Transverse colon (tissue), 4 donors: ENCODE data around the gene MRPL16. TPM values are rescaled to one million over a fixed set of nuclear protein-coding genes. Genes with fewer than 3 reads are reported as not detected.
"Not testable (repeated sequence)": the region's sequence is repeated elsewhere in the genome, so short reads cannot be mapped to it uniquely, and the experiment has no call there.

Experiments used
- DNase-seq: peaks from one replicate; pipeline ENCODE4 v3.0.0-alpha.2; 2019
- H3K27ac ChIP-seq, 4 donors: fragments of 200-600 bp; sonication (generic); 2 replicates each; pipeline ENCODE4 v1.5.1; 2016 to 2018; ENCODE audit warnings: inconsistent platforms in 4 of 4
- H3K27me3 ChIP-seq: fragments of 200-600 bp; sonication (generic); 2 replicates; pipeline ENCODE4 v1.5.1; 2017; ENCODE audit warnings: inconsistent platforms
- H3K36me3 ChIP-seq, 4 donors: fragments of 200-600 bp; sonication (generic); 2 replicates each; pipeline ENCODE4 v1.5.1; 2017 to 2019; ENCODE audit warnings: inconsistent platforms in 4 of 4
- H3K4me1 ChIP-seq, 4 donors: fragments of 200-600 bp; sonication (generic); 2 replicates each; pipeline ENCODE4 v1.5.1; 2017 to 2020; ENCODE audit warnings: inconsistent platforms in 4 of 4
- H3K4me3 ChIP-seq, 4 donors: fragments of 200-600 bp; sonication (generic); 1 replicate in 1 of 4; 2 replicates in 3 of 4; pipeline versions ENCODE4 v1.5.1 to v1.6.1; 2017 to 2019; ENCODE audit warnings: inconsistent platforms in 4 of 4
- H3K9me3 ChIP-seq, 2 donors: fragments of 200-600 bp; sonication (generic); 2 replicates each; pipeline ENCODE4 v1.5.1; 2017 to 2019; ENCODE audit warnings: inconsistent platforms in 2 of 2
- EP300 ChIP-seq: sonication (generic); formaldehyde crosslinking; IDR thresholded peaks from one replicate; pipeline ENCODE4 v1.6.1; 2017; ENCODE audit warnings: antibody characterized with exemption, low read depth
- POLR2A ChIP-seq: fragments of 450-650 bp; IDR thresholded peaks from one replicate; pipeline ENCODE4 v1.6.1; 2016; ENCODE audit warnings: antibody characterized with exemption, mild to moderate bottlenecking, moderate library complexity
- POLR2AphosphoS5 ChIP-seq, 3 donors: sonication (generic); formaldehyde crosslinking; IDR thresholded peaks; one replicate each; pipeline ENCODE4 v1.6.1; 2016; ENCODE audit warnings: antibody characterized with exemption in 3 of 3
- WGBS, 2 donors: methylation state at CpG; one replicate each; pipeline ENCODE4 v1.1.5; 2018; ENCODE audit warnings: low coverage in 1 of 2; 5-methylcytosine and 5-hydroxymethylcytosine counted together
- in situ Hi-C, 4 donors: fragments of 200-750 bp; cut with MboI; loops; one replicate each; pipeline versions ENCODE4 v1.15.0 to v1.15.1; 2017; ENCODE audit warnings: low sequenced_read_pairs in 3 of 4, low pct_ligation_motif_present in 1 of 4, low pct_unique_long_range_greater_than_20kb in 1 of 4
- intact Hi-C: fragments of 100-400 bp; cut with DNase I; formaldehyde crosslinking; loops from one replicate; pipeline ENCODE4 v1.15.1; 2023; ENCODE audit warnings: low total_unique reads
- total RNA-seq, 4 donors: library from RNA; depleted of rRNA; stranded (reverse); fragments of >200 nt; gene quantifications; one replicate each; pipeline ENCODE4 v1.1.0, GENCODE V29; 2016
- TF ChIP-seq, protein P1 (sequence below), 5 experiments: fragments of 200-600 bp in 3 of 5; fragments of 450-650 bp in 2 of 5; sonication (generic) in 3 of 5; IDR thresholded peaks; 1 replicate in 2 of 5; 2 replicates in 3 of 5; pipeline ENCODE4 v1.5.1; 2016 to 2017; ENCODE audit warnings: antibody characterized with exemption in 5 of 5, inconsistent platforms in 3 of 5, mild to moderate bottlenecking in 2 of 5, moderate library complexity in 1 of 5

Gene MRPL16
- total RNA-seq, 4 donors from 2014 or later, result 7.5 to 62.4 (median 37.2) TPM

DNA sequence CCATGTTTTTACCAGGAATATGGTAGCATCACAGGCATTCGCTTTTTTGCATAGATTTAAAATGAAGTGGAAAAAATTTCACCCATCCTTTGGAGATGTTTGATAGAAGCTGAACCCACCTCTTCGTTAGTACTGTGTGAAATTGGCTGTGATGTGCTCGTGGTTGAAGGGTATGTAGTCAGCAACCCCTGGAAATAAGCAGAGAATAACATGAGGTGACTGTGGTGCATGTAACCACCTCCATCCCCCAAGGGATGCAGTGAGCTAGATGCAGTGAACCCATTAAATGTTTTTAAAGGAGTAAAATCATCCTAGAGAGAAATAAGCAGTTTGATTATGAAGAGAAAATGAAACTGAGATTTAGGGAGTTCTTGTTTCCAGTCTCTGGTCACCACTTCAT is 18.8 kb upstream of the MRPL16 start:
- Histone ChIP-seq H3K36me3 (no peaks in the 10 kb centered on the region), H3K27me3 (no peaks in the 10 kb centered on the region), H3K27ac (no peak overlapping the region), H3K4me1 (no peaks in the 10 kb centered on the region), H3K9me3 (no peaks in the 10 kb centered on the region), H3K4me3 (no peak overlapping the region)
- DNase-seq, result no peak
- in situ Hi-C loops (loop anchor here in 2 of 4 donors (10.0 to 25.0 kb wide), 2 partner anchors 305 to 308 kb away; no protein-coding TSS in a partner anchor), intact Hi-C loops (no loop called here)
- WGBS, 2 donors, result 81% methylated on average over 3 of the region's 3 CpGs; no CpG with 5 or more reads in 1 of the 2 donors
- TF ChIP-seq, protein P1, sequence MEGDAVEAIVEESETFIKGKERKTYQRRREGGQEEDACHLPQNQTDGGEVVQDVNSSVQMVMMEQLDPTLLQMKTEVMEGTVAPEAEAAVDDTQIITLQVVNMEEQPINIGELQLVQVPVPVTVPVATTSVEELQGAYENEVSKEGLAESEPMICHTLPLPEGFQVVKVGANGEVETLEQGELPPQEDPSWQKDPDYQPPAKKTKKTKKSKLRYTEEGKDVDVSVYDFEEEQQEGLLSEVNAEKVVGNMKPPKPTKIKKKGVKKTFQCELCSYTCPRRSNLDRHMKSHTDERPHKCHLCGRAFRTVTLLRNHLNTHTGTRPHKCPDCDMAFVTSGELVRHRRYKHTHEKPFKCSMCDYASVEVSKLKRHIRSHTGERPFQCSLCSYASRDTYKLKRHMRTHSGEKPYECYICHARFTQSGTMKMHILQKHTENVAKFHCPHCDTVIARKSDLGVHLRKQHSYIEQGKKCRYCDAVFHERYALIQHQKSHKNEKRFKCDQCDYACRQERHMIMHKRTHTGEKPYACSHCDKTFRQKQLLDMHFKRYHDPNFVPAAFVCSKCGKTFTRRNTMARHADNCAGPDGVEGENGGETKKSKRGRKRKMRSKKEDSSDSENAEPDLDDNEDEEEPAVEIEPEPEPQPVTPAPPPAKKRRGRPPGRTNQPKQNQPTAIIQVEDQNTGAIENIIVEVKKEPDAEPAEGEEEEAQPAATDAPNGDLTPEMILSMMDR (IDR thresholded peaks at IDR 0.05), result no peak
- TF ChIP-seq EP300 (no peak), POLR2AphosphoS5 (IDR thresholded peaks at IDR 0.05) (no peak), POLR2A (no peak)

DNA sequence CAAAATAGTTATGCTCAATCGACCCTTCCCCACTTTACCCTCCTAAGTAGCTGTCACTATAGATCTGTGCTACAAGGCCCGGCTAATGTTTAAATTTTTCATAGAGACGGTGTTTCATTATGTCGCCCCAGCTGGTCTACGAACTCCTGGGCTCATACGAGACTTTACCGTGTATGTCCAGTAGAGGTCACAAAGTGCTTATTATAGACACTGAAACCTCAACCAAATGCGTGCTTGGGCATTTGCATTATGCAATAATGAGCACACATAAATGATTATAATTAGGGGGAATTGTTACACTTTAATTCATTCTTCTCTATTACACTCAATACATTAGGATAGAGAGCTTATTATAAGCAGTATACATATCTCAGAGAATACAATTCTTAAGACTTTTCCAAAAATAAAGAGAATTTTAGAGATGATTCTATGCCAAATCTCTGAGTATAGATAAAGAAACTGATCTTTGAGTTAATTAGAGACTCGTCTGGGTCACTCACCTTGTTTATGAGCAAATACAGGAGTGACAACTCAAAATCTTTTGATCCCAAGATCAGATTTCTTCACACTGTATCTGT is 12.5 kb upstream of the MRPL16 start:
- 3 to 5% methylated on average over 9 of the region's 9 CpGs for WGBS, 2 donors
- no peak overlapping the region for H3K27ac ChIP-seq
- intact Hi-C loops, result no loop called here
- TF ChIP-seq POLR2A (no peak), EP300 (no peak)
- TF ChIP-seq, protein P1 (IDR thresholded peaks at IDR 0.05), result peak; percentile 47 to 81 (median 56)
- in situ Hi-C loops, result loop anchor here in 3 of 4 donors (5.0 to 25.0 kb wide), 3 partner anchors 286 to 312 kb away; no protein-coding TSS in a partner anchor
- H3K4me3 ChIP-seq, result no peak overlapping the region
- DNase-seq, result peak; percentile 33
- H3K4me1 ChIP-seq, result peaks cover 0 to 9% (median 6%) of the 10 kb centered on the region in 4 donors
- no peaks in the 10 kb centered on the region for H3K9me3 ChIP-seq
- H3K36me3 ChIP-seq, result no peaks in the 10 kb centered on the region
- H3K27me3 ChIP-seq, result no peaks in the 10 kb centered on the region

DNA sequence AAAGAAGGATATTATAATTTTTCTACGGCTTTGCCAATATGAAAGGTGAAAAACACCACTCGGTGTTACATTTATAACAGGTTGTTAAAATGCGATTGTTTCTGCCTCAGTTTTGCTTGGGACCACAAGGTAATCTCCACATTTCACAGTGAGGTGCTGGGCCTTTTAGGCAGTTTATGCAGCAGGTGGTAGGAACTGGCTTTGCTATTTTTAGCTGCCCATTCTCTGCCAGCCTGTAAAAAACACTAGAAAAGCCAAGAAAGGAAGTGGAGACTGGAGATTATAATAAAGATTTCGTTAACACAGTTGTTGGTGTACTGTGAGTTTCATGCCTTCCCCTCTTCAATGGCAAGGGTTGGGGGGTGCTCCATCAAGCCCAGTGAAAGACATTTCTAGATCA is 8.0 kb upstream of the MRPL16 start:
- Histone ChIP-seq H3K36me3 (no peaks in the 10 kb centered on the region), H3K27me3 (no peaks in the 10 kb centered on the region), H3K27ac (no peak overlapping the region), H3K9me3 (no peaks in the 10 kb centered on the region), H3K4me3 (no peak overlapping the region), H3K4me1 (peaks cover 0 to 9% (median 6%) of the 10 kb centered on the region in 4 donors)
- in situ Hi-C loops, result loop anchor here in 3 of 4 donors (25.0 kb wide), 1 partner anchor 281 kb away; no protein-coding TSS in a partner anchor
- intact Hi-C loops, result no loop called here
- TF ChIP-seq POLR2A, result no peak
- TF ChIP-seq, protein P1 (IDR thresholded peaks at IDR 0.05), result no peak
- no peak for TF ChIP-seq POLR2AphosphoS5 (IDR thresholded peaks at IDR 0.05)
- TF ChIP-seq EP300, result no peak
- no peak for DNase-seq
- 65 to 77% methylated on average over 4 of the region's 4 CpGs for WGBS, 2 donors

DNA sequence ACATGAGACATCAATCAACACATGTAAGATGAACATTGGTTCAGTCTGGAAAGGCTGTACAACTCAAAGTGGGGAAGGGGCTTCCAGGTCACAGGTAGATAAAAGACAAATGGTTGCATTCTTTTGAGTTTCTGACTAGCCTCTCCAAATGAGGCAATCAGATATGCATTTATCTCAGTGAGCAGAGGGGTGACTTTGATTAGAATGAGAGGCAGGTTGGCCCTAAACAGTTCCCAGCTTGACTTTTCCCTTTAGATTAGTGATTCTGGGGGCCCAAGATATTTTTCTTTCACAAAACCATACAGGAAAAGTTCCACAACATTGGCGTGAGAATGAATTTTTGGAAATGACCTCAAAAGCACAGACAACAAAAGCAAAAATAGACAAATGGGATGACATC is 5.9 kb upstream of the MRPL16 start:
- H3K27ac ChIP-seq, H3K9me3 ChIP-seq, intact Hi-C loops, DNase-seq, H3K27me3 ChIP-seq, H3K36me3 ChIP-seq, H3K4me3 ChIP-seq, H3K4me1 ChIP-seq: not testable (repeated sequence)
- 78% methylated on average over 1 of the region's 1 CpG; no CpG with 5 or more reads in 1 of the 2 donors for WGBS, 2 donors
- in situ Hi-C loops, result loop anchor here in 3 of 4 donors (25.0 kb wide), 1 partner anchor 279 kb away; no protein-coding TSS in a partner anchor
